OCI-LY7 (cell line): Measurements from ENCODE around the gene FGGY.

ENCODE experiments used
- EZH2phosphoT487 ChIP-seq: fragments of 200-600 bp; sonication (generic); IDR thresholded peaks from 2 replicates; pipeline ENCODE4 v1.6.1; 2018; ENCODE audit warnings: low read depth, borderline replicate concordance, mild to moderate bottlenecking, mixed run types, antibody characterized with exemption, low read length, moderate library complexity, mixed read lengths
- TF ChIP-seq, protein P1 (sequence below): fragments of 200-600 bp; sonication (generic); conservative IDR thresholded peaks from 2 replicates; pipeline ENCODE4 v1.5.1; 2014; ENCODE audit warnings: mild to moderate bottlenecking, antibody characterized with exemption, low read length, moderate library complexity, mixed read lengths

DNA sequence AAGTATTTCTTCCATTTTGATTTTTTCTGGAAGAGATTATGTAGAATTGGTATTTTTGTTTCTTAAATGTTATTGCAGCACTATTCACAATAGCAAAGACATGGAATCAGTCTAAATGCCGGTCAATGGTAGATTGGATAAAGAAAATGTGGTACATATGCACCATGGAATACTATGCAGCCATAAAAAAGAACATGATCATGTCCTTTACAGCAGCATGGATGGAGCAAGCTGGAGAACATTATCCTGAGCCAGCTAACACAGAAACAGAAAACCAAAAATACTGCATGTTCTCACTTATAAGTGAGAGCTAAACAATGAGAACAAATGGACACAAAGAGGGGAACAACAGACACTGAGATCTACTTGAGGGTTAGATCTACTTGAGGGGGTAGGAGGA lies 5.4 kb downstream of the FGGY start:
- TF ChIP-seq, protein P1, sequence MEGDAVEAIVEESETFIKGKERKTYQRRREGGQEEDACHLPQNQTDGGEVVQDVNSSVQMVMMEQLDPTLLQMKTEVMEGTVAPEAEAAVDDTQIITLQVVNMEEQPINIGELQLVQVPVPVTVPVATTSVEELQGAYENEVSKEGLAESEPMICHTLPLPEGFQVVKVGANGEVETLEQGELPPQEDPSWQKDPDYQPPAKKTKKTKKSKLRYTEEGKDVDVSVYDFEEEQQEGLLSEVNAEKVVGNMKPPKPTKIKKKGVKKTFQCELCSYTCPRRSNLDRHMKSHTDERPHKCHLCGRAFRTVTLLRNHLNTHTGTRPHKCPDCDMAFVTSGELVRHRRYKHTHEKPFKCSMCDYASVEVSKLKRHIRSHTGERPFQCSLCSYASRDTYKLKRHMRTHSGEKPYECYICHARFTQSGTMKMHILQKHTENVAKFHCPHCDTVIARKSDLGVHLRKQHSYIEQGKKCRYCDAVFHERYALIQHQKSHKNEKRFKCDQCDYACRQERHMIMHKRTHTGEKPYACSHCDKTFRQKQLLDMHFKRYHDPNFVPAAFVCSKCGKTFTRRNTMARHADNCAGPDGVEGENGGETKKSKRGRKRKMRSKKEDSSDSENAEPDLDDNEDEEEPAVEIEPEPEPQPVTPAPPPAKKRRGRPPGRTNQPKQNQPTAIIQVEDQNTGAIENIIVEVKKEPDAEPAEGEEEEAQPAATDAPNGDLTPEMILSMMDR = no peak
- TF ChIP-seq EZH2phosphoT487 = no peak
